ENCODE measurements around the gene FMOD. TPM values are rescaled to one million over a fixed set of nuclear protein-coding genes. Genes with fewer than 3 reads are reported as not detected.
A peak's percentile ranks its signal among the peaks of the same experiment; 100 is the strongest.

Gene FMOD
- total and polyA plus RNA-seq, 2 donors (not counting 3 experiments of a cell fraction or from before 2014, with no cell fraction given): 0.11 to 0.12 TPM

DNA sequence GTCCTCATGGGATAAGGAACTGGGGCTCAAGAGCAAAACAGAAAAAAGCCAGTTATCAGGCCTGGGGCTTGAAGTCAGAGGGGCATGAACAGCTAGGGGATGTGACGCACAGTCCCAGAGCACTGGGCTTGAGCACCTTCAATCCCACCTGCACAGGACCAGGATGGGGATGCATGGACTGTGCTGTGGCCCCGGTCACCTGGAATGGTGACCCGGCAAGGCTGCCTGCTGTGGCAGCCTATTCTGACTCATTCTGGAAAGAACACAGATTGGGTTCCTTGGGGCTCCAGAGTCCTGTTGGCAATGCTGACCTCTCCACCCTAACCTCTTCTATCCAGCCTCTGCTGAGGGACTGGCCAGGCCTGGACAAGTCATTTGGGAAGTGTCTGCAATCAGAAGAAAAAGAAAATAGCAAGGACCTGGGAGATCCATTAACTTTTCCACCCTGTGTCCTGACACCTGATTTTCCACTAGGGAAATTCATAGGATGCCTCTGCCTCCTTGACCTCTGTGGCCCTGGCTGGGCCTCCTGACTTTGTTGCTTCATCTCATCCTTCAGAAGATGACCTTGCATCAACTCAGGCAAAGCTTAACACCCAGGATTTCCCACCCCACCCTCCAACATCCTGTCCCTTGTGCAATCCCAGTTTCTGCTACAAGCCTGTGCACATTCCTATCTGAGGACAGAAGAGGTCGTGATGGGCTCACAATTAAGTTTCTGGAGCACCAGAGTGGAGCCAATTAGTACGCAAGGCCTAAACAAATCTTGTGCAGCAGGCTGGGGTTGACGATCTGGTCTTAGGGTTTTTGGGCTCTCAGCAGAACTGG is 17.9 kb upstream of the FMOD start:
- intact Hi-C loops (cut with micrococcal nuclease): loop anchor here (1.0 kb wide), 1 partner anchor 118 kb away; no protein-coding TSS in a partner anchor
- no TSS peak for BruUV-seq (replicated peaks)
- Histone ChIP-seq H3K27me3 (ENCODE audit: control insufficient read depth in 2 of 2, insufficient read depth in 2 of 2, low read length in 2 of 2) (peaks cover 27 to 46% of the 10 kb centered on the region in 2 experiments), H4K20me1 (replicated peaks; ENCODE audit: control insufficient read depth, extremely low read depth, insufficient read depth, low read length) (no peaks in the 10 kb centered on the region), H3K4me2 (ENCODE audit: insufficient read depth, low read length) (no peak overlapping the region), H3K36me3 (ENCODE audit: control insufficient read depth in 2 of 2, extremely low read depth in 1 of 2, insufficient read depth in 2 of 2, low read length in 2 of 2) (no peaks in the 10 kb centered on the region), H3K9ac (replicated peaks; ENCODE audit: extremely low read depth, insufficient read depth, low read length) (no peak overlapping the region), H3K79me2 (ENCODE audit: control insufficient read depth, insufficient read depth, low read length) (no peaks in the 10 kb centered on the region), H3K27ac (ENCODE audit: insufficient read depth, low read depth, low read length) (no peak overlapping the region), H3K9me1 (replicated peaks; ENCODE audit: control insufficient read depth, extremely low read depth, insufficient read depth, low read length) (no peaks in the 10 kb centered on the region), H3K9me3 (replicated peaks; ENCODE audit: control insufficient read depth, insufficient read depth, low read length) (no peaks in the 10 kb centered on the region), H3K4me1 (ENCODE audit: control insufficient read depth, extremely low read depth, insufficient read depth, low read length) (no peaks in the 10 kb centered on the region), H3K4me3 (replicated peaks in 1 of 3; ENCODE audit: insufficient read depth in 1 of 3, low read depth in 1 of 3, low read length in 3 of 3) (no peak overlapping the region), H2AFZ (ENCODE audit: low read depth, low read length) (no peak overlapping the region)
- dilution Hi-C loops (cut with MboI; ENCODE audit: extremely low pct_ligation_motif_present, low sequenced_read_pairs): loop anchor here (10.0 kb wide), 1 partner anchor 56 kb away; no protein-coding TSS in a partner anchor
- TF ChIP-seq JUN (IDR thresholded peaks at IDR 0.05; ENCODE audit: borderline replicate concordance, insufficient read depth, insufficient read length, low read depth) (no peak), MYC (IDR thresholded peaks at IDR 0.05; ENCODE audit: low read depth, low read length) (no peak), CTCF (IDR thresholded peaks at IDR 0.05; ENCODE audit: extremely low read depth in 1 of 2, insufficient read depth in 1 of 2, low read depth in 1 of 2, low read length in 2 of 2) (peak in 1 of 2 donors; percentile 20)
- DNase-seq (ENCODE audit: low read depth, low spot score) (peak; percentile 47), FAIRE-seq (no peak)
- POLR2A ChIA-PET: no interaction called here
- CTCF ChIA-PET: interaction anchor here (0.8 to 2.8 kb wide), 9 partner anchors 11 to 119 kb away, joined by 3 to 10 read pairs (median 6); no protein-coding TSS in a partner anchor

GRCh38 chr1:203367057-203367456 is 16.1 kb upstream of the FMOD start:
- BruUV-seq (replicated peaks): no TSS peak
- H3K27ac ChIP-seq (ENCODE audit: insufficient read depth, low read depth, low read length): no peak overlapping the region
- ChIA-PET POLR2A (no interaction called here), CTCF (interaction anchor here (2.8 kb wide), 1 partner anchor 11 kb away, joined by 7 read pairs; no protein-coding TSS in a partner anchor)
- no peaks in the 10 kb centered on the region for H3K4me1 ChIP-seq (ENCODE audit: control insufficient read depth, extremely low read depth, insufficient read depth, low read length)
- H3K9me1 ChIP-seq (replicated peaks; ENCODE audit: control insufficient read depth, extremely low read depth, insufficient read depth, low read length): no peaks in the 10 kb centered on the region
- no peaks in the 10 kb centered on the region for H4K20me1 ChIP-seq (replicated peaks; ENCODE audit: control insufficient read depth, extremely low read depth, insufficient read depth, low read length)
- no peak overlapping the region for H3K4me2 ChIP-seq (ENCODE audit: insufficient read depth, low read length)
- intact Hi-C loops (cut with micrococcal nuclease) (no loop called here), dilution Hi-C loops (cut with MboI; ENCODE audit: extremely low pct_ligation_motif_present, low sequenced_read_pairs) (loop anchor here (10.0 kb wide), 1 partner anchor 58 kb away; no protein-coding TSS in a partner anchor)
- H3K27me3 ChIP-seq (ENCODE audit: control insufficient read depth in 2 of 2, insufficient read depth in 2 of 2, low read length in 2 of 2): peaks cover 26 to 49% of the 10 kb centered on the region in 2 experiments
- TF ChIP-seq FOS (IDR thresholded peaks at IDR 0.05; ENCODE audit: borderline replicate concordance, insufficient read depth, low read length) (no peak), CTCF (IDR thresholded peaks at IDR 0.05; ENCODE audit: extremely low read depth in 1 of 2, insufficient read depth in 1 of 2, low read depth in 1 of 2, low read length in 2 of 2) (no peak), POLR2A (IDR thresholded peaks at IDR 0.05; ENCODE audit: low read depth, low read length) (no peak), EZH2 (IDR thresholded peaks at IDR 0.05; ENCODE audit: borderline replicate concordance, low read depth, low read length, severe bottlenecking) (no peak), MYC (IDR thresholded peaks at IDR 0.05; ENCODE audit: low read depth, low read length) (no peak), POLR2AphosphoS5 (IDR thresholded peaks at IDR 0.05; ENCODE audit: insufficient read depth, low read depth, low read length) (no peak), GATA2 (IDR thresholded peaks at IDR 0.05; ENCODE audit: insufficient read depth, insufficient read length, low read depth, low read length) (no peak), JUN (IDR thresholded peaks at IDR 0.05; ENCODE audit: borderline replicate concordance, insufficient read depth, insufficient read length, low read depth) (no peak), MAX (IDR thresholded peaks at IDR 0.05; ENCODE audit: insufficient read depth, insufficient read length) (no peak)
- no peak overlapping the region for H3K4me3 ChIP-seq (replicated peaks in 1 of 3; ENCODE audit: insufficient read depth in 1 of 3, low read depth in 1 of 3, low read length in 3 of 3)
- no peak for DNase-seq (ENCODE audit: low read depth, low spot score)
- no peak for FAIRE-seq
- H3K36me3 ChIP-seq (ENCODE audit: control insufficient read depth in 2 of 2, extremely low read depth in 1 of 2, insufficient read depth in 2 of 2, low read length in 2 of 2): no peaks in the 10 kb centered on the region
- no peak overlapping the region for H2AFZ ChIP-seq (ENCODE audit: low read depth, low read length)
- no peaks in the 10 kb centered on the region for H3K79me2 ChIP-seq (ENCODE audit: control insufficient read depth, insufficient read depth, low read length)
- no peaks in the 10 kb centered on the region for H3K9me3 ChIP-seq (replicated peaks; ENCODE audit: control insufficient read depth, insufficient read depth, low read length)
- H3K9ac ChIP-seq (replicated peaks; ENCODE audit: extremely low read depth, insufficient read depth, low read length): no peak overlapping the region
